Measurements from ENCODE around the gene KRTAP4-7. TPM values are rescaled to one million over a fixed set of nuclear protein-coding genes. Genes with fewer than 3 reads are reported as not detected.
"Not testable (repeated sequence)": the region's sequence is repeated elsewhere in the genome, so short reads cannot be mapped to it uniquely, and the experiment has no call there.

KRTAP4-7 gene
- total RNA-seq, 6 experiments from 2014 or later, result not detected

DNA sequence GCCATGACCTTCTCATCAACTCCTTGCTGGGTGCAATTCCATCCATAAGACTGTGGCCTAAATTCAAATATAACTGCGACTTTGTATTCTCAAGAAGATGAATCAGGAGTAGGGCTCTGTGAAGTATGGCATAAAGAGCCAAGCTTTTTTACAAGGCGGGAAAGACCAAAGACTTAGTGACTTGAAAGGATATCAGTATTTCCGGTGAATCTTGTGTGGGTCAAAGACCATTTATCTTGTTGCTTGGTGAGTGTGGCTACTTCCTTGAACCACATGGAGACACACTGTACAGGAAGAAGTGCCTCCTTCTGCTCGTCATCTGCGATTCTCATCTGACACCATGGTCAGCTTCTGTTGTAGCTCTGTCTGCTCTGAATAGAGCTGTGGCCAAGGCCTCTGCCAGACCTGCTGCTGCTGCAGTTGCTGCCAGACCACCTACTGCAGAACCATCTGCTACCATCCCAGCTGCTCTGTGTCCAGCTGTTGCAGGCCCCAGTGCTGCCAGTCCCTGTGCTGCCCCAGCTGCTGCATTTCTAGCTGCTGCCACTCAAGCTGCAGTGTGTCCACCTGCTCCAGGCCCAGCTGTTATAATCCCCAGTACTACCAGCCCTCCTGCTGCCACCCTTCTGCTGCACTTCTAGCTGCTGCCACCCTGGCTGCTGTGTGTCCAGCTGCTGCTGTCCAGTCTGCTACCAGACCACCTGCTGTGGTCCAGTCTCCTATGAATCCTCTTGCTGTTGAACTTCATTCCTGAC, 12.2 kb upstream of the KRTAP4-7 start:
- Mint-ChIP-seq H3K4me3 (no peak overlapping the region), H3K4me1 (ENCODE audit: low read depth) (peaks cover 34% of the 10 kb centered on the region), H3K27ac (no peak overlapping the region), H3K36me3 (ENCODE audit: low read depth) (peaks cover 15% of the 10 kb centered on the region), H3K9me3 (no peaks in the 10 kb centered on the region; the same call in 1 of the 2 replicates), H3K27me3 (ENCODE audit: insufficient read depth) (no peaks in the 10 kb centered on the region)
- TF ChIP-seq, protein P1, sequence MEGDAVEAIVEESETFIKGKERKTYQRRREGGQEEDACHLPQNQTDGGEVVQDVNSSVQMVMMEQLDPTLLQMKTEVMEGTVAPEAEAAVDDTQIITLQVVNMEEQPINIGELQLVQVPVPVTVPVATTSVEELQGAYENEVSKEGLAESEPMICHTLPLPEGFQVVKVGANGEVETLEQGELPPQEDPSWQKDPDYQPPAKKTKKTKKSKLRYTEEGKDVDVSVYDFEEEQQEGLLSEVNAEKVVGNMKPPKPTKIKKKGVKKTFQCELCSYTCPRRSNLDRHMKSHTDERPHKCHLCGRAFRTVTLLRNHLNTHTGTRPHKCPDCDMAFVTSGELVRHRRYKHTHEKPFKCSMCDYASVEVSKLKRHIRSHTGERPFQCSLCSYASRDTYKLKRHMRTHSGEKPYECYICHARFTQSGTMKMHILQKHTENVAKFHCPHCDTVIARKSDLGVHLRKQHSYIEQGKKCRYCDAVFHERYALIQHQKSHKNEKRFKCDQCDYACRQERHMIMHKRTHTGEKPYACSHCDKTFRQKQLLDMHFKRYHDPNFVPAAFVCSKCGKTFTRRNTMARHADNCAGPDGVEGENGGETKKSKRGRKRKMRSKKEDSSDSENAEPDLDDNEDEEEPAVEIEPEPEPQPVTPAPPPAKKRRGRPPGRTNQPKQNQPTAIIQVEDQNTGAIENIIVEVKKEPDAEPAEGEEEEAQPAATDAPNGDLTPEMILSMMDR (IDR thresholded peaks at IDR 0.05), result no peak
- no peak for DNase-seq

DNA sequence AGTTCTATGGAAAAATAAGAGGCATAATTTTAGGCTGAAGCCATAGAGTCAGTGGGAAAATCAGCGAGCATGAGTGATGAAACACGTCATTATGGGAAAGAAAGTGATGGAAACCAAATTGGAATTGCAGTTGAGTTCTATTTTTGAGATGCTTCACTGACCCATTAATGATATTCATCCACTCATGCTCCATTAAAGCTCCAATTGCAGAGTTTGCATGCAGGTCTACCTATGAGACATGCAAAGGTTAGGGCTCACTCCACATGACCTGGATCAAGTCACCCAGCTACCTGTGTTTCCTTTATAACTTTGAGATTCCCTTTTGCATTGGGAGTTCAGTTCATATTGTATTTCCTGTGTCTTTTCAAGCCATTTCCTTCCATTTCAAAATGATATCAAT, 10.3 kb upstream of the KRTAP4-7 start:
- H3K36me3 Mint-ChIP-seq (ENCODE audit: low read depth), result peaks cover 22% of the 10 kb centered on the region

DNA sequence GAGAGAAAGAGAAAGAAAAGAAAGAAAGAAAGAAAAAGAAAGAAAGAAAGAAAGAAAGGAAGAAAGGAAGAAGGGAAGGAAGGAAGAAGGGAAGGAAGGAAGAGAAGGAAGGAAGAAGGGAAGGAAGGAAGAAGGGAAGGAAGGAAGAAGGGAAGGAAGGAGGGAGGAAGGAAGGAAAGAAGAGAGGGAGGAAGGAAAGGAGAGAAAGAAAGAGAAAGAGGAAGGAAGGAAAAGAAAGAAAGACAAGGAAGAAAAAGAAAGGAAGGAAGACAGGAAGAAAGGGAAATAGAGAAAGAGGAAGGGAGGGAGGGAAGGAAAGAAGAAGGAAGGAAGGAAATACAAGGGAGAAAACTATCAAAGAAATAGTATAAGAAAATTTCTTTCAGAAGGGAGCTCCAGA, 7.2 kb upstream of the KRTAP4-7 start:
- Mint-ChIP-seq H3K36me3 (ENCODE audit: low read depth) (peaks cover 22% of the 10 kb centered on the region), H3K9me3 (no peaks in the 10 kb centered on the region; the same call in 1 of the 2 replicates), H3K27ac (no peak overlapping the region), H3K27me3 (ENCODE audit: insufficient read depth) (no peaks in the 10 kb centered on the region), H3K4me1 (ENCODE audit: low read depth) (peaks cover 33% of the 10 kb centered on the region), H3K4me3 (no peak overlapping the region)
- DNase-seq, result no peak
- TF ChIP-seq, protein P1 (IDR thresholded peaks at IDR 0.05), result no peak

More for the DNA sequence above, 10.3 kb upstream of the KRTAP4-7 start:
- H3K27me3 Mint-ChIP-seq (ENCODE audit: insufficient read depth), result no peaks in the 10 kb centered on the region
- TF ChIP-seq, protein P1 (IDR thresholded peaks at IDR 0.05), result no peak
- peaks cover 21% of the 10 kb centered on the region for H3K4me1 Mint-ChIP-seq (ENCODE audit: low read depth)
- no peak for DNase-seq
- no peak overlapping the region for H3K4me3 Mint-ChIP-seq
- H3K27ac Mint-ChIP-seq, result no peak overlapping the region
- no peaks in the 10 kb centered on the region; the same call in 1 of the 2 replicates for H3K9me3 Mint-ChIP-seq

DNA sequence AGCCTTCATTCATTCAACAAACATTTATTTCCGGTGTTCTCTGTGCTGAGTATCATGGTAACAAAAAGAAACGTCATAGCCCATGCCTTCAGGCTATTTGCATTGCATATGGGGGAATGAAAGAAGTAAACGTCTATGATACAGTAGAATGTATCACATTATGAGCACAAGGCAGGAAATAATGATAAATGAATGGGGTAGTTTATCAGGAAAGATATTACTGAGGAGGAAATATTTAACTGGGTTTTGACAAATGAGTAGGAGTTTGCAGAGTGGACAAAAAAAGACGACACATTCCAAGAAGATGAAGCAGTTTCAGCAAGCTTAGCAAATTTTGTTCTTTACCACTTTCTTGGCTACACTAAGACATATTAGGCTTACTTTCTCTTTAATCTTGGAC, 1.3 kb upstream of the KRTAP4-7 start:
- Mint-ChIP-seq H3K27ac (peak overlapping the region; percentile 91), H3K36me3 (ENCODE audit: low read depth) (no peaks in the 10 kb centered on the region), H3K4me1 (ENCODE audit: low read depth) (peaks cover 45% of the 10 kb centered on the region), H3K9me3 (no peaks in the 10 kb centered on the region), H3K4me3 (peak overlapping the region; percentile 50), H3K27me3 (ENCODE audit: insufficient read depth) (peaks cover 5% of the 10 kb centered on the region; the same call in 1 of the 2 replicates)
- TF ChIP-seq, protein P1 (IDR thresholded peaks at IDR 0.05), result no peak
- peak; percentile 84 for DNase-seq

DNA sequence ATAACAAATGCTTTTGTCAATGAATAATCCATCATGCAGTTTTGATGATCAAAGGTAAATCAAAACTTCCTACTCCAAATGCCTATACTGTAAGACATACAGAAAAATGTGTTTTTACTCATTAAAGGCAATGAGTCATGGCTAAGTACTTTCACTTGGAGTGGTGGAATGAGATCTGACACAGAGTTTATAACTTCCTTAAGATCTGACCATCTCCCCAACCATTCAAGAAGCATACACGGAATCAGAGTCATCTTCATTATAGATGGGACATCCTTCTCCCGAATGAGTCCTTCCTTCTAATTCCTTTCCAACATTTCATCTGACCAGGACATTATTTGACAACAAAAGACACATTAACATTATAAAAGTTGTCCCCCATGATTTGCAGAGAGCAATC, 523 bp upstream of the KRTAP4-7 start:
- DNase-seq, result peak; percentile 70
- not testable (repeated sequence) for H3K4me3 Mint-ChIP-seq; H3K27me3 Mint-ChIP-seq (ENCODE audit: insufficient read depth); H3K9me3 Mint-ChIP-seq; H3K36me3 Mint-ChIP-seq (ENCODE audit: low read depth); H3K27ac Mint-ChIP-seq
- H3K4me1 Mint-ChIP-seq (ENCODE audit: low read depth), result peaks cover 45% of the 10 kb centered on the region

DNA sequence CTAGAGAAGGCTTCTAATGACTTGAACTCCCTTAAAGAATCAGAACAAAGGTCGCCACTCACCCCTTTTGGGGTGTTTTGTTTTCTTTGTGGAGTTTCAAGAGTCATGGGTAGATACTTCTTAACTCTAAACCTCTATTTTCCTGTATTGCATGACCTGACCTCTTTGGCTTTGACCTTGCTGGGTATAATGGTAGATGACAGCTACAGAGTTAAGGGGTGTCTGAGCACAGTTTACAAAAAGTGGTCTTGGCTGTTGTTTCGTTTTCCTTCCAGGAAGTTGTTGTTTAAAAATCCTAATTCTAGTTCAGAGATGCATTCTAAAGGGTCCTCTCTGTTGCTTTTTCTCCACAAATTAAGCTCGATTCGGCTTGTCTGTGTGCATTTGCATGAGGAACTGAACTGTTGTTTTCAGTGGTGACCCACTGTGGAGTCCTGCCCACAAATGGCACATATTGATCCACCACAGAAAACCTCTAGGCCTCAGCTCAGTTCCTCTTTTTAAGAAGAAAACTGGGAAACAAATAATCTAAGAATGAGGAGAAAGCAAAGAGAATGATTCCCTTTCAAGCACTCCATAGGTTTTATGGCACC, 4.9 kb downstream of the KRTAP4-7 start:
- H3K4me1 Mint-ChIP-seq (ENCODE audit: low read depth), result peaks cover 19% of the 10 kb centered on the region
- not testable (repeated sequence) for DNase-seq; H3K27me3 Mint-ChIP-seq (ENCODE audit: insufficient read depth); H3K9me3 Mint-ChIP-seq; H3K4me3 Mint-ChIP-seq; H3K27ac Mint-ChIP-seq
- H3K36me3 Mint-ChIP-seq (ENCODE audit: low read depth), result peaks cover 16% of the 10 kb centered on the region; the same call in 1 of the 2 replicates

Measured in HFFc6 (cell line).